Left lung (tissue), 10 donors: ENCODE results near the gene NEO1. TPM values are rescaled to one million over a fixed set of nuclear protein-coding genes. Genes with fewer than 3 reads are reported as not detected.
A peak's percentile ranks its signal among the peaks of the same experiment; 100 is the strongest.

Experiments used
- ATAC-seq: fragments of 200-7000 bp; cut with Tn5 transposase; one replicate; pipeline ENCODE4 v1.9.1; 2020; ENCODE audit warnings: moderate library complexity
- DNase-seq, 4 donors: peaks; one replicate each; pipeline ENCODE4 v3.0.0-alpha.2; 2013 to 2020
- H3K27ac ChIP-seq, 2 donors: fragments of 200-600 bp; sonication (generic) in 1 of 2; one replicate each; pipeline versions ENCODE4 v1.5.0 to v1.8.0; 2020 to 2021
- H3K27me3 ChIP-seq, 2 donors: fragments of 200-600 bp; sonication (generic) in 1 of 2; one replicate each; pipeline versions ENCODE4 v1.5.0 to v1.8.0; 2020 to 2021
- H3K36me3 ChIP-seq, 2 donors: fragments of 200-600 bp; sonication (generic) in 1 of 2; one replicate each; pipeline versions ENCODE4 v1.5.0 to v1.8.0; 2020 to 2021
- H3K4me1 ChIP-seq, 2 donors: fragments of 200-600 bp; one replicate each; pipeline ENCODE4 v1.8.0; 2021
- H3K4me3 ChIP-seq, 2 donors: fragments of 200-600 bp; sonication (generic) in 1 of 2; one replicate each; pipeline versions ENCODE4 v1.5.0 to v1.8.0; 2020 to 2021; ENCODE audit warnings: mild to moderate bottlenecking in 1 of 2
- H3K9me3 ChIP-seq, 2 donors: fragments of 200-600 bp; sonication (generic) in 1 of 2; one replicate each; pipeline versions ENCODE4 v1.5.0 to v1.8.0; 2020 to 2021
- intact Hi-C, 2 donors: fragments of 100-400 bp; cut with DNase I; formaldehyde crosslinking; loops; one replicate each; pipeline versions ENCODE4 v1.11.2 to v1.14.2; 2022
- polyA plus RNA-seq, 6 donors: library from polyadenylated mRNA; unstranded; fragments of 120-200 nt; gene quantifications; one replicate each; pipeline ENCODE4 v1.2.1, GENCODE V29; 2013; ENCODE audit not compliant: insufficient read length in 6 of 6
- total RNA-seq, 2 donors: library from RNA; stranded (reverse); fragmentation: NEBNext Ultra II Directional; extraction: Animal tissue kit (Norgen Biotek cat#: 25700); gene quantifications; one replicate each; pipeline ENCODE4 v1.2.1, GENCODE V29; 2021
- TF ChIP-seq, protein P1 (sequence below), 2 donors: fragments of 200-600 bp; sonication (generic) in 1 of 2; IDR thresholded peaks; one replicate each; pipeline versions ENCODE4 v1.5.0 to v1.8.0; 2021; ENCODE audit warnings: antibody characterized with exemption in 2 of 2
- donor health status: DM: no; HTN: yes; CAD: no.
- donor health status: DM: no; HTN: no; CAD: no.

NEO1 gene
- total and polyA plus RNA-seq, 8 donors, result 30.1 to 155 (median 110) TPM

DNA sequence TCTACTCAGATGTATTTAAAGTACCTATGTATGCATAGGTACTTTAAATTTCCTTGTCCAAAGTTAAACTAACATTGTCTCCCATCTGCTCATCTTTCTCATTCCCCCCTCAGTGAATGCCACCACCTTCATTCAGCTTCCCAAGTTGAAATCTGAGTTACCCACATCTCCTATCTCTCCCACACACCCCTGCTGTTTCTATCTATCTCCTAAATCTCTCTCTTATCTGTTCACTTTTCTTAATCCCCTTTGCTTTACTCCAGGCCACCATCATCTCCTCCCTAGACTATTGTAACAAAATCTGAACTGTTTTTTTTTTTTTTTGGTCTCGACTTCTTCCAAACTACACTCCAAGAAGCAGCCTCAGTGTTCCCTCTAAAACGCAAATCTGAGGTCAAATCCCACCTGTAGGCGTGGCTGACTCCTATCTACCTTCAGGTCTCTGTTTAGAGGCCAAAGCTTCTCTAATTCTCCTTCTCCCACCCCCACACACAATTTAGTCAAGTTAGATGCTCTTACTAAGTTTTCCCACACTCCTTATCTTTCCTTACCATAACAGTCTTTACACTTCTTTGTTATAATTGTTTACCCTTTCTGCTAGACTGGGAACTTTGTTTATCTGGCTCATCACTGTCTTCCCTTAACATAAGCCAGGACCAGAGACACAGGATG, 3.5 kb upstream of the NEO1 start:
- TF ChIP-seq, protein P1, sequence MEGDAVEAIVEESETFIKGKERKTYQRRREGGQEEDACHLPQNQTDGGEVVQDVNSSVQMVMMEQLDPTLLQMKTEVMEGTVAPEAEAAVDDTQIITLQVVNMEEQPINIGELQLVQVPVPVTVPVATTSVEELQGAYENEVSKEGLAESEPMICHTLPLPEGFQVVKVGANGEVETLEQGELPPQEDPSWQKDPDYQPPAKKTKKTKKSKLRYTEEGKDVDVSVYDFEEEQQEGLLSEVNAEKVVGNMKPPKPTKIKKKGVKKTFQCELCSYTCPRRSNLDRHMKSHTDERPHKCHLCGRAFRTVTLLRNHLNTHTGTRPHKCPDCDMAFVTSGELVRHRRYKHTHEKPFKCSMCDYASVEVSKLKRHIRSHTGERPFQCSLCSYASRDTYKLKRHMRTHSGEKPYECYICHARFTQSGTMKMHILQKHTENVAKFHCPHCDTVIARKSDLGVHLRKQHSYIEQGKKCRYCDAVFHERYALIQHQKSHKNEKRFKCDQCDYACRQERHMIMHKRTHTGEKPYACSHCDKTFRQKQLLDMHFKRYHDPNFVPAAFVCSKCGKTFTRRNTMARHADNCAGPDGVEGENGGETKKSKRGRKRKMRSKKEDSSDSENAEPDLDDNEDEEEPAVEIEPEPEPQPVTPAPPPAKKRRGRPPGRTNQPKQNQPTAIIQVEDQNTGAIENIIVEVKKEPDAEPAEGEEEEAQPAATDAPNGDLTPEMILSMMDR (IDR thresholded peaks at IDR 0.05), result no peak
- ATAC-seq (no peak), DNase-seq (no peak)
- peaks cover 0 to 17% of the 10 kb centered on the region in 2 donors for H3K4me1 ChIP-seq
- H3K27ac ChIP-seq, result no peak overlapping the region
- H3K36me3 ChIP-seq, result no peaks in the 10 kb centered on the region
- intact Hi-C loops, result no loop called here
- peaks cover 0 to 60% of the 10 kb centered on the region in 2 donors for H3K27me3 ChIP-seq
- no peaks in the 10 kb centered on the region for H3K9me3 ChIP-seq
- no peak overlapping the region for H3K4me3 ChIP-seq

DNA sequence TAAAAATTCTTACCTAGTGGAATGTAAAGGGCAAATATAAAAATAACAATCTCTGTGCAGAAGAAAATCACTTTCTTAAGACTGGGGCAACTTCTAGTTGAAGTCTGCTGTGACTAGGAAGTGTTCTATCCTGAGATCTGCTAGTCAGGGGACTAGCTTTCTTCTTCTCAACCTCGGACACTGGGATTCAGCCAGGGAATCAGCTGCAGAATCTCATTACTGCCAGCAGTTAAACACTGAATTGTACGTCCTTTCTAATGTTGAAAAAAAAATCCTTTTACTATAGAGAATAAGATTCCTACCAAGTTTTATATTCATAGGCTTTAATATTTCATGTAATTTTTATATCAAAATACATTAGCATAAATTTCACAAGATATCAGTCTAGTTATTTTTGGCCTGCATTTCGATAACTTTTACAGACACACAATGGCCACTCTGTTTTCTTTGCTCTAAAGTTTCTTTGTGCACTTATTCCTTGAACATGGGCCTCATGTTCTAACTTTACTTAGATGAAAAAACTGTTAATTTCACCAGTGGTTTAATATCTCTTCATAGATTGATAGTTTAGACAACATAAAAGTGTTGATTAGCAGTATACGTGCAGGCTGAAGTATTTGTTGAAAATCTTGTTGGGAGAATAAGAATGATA, 2.6 kb upstream of the NEO1 start:
- TF ChIP-seq, protein P1 (IDR thresholded peaks at IDR 0.05), result no peak
- DNase-seq, result no peak
- intact Hi-C loops, result no loop called here
- H3K9me3 ChIP-seq, result no peaks in the 10 kb centered on the region
- H3K27ac ChIP-seq, result no peak overlapping the region
- H3K27me3 ChIP-seq, result peaks cover 0 to 69% of the 10 kb centered on the region in 2 donors
- H3K4me1 ChIP-seq, result peaks cover 0 to 22% of the 10 kb centered on the region in 2 donors
- no peak for ATAC-seq
- no peaks in the 10 kb centered on the region for H3K36me3 ChIP-seq
- H3K4me3 ChIP-seq, result no peak overlapping the region

GRCh38 chr15:73050561-73051295, 1.5 kb upstream of the NEO1 start:
- no peak for ATAC-seq
- Histone ChIP-seq H3K27me3 (peaks cover 0 to 79% of the 10 kb centered on the region in 2 donors), H3K36me3 (no peaks in the 10 kb centered on the region), H3K9me3 (no peaks in the 10 kb centered on the region), H3K27ac (peak overlapping the region in 1 of 2 donors; percentile 84), H3K4me1 (peaks cover 0 to 22% of the 10 kb centered on the region in 2 donors), H3K4me3 (peak overlapping the region in 1 of 2 donors; percentile 62)
- intact Hi-C loops, result no loop called here
- DNase-seq, result no peak
- TF ChIP-seq, protein P1 (IDR thresholded peaks at IDR 0.05), result no peak

GRCh38 chr15:73051391-73051806, 864 bp upstream of the NEO1 start:
- peaks cover 0 to 22% of the 10 kb centered on the region in 2 donors for H3K4me1 ChIP-seq
- H3K27me3 ChIP-seq, result peaks cover 0 to 85% of the 10 kb centered on the region in 2 donors
- TF ChIP-seq, protein P1 (IDR thresholded peaks at IDR 0.05), result no peak
- intact Hi-C loops, result no loop called here
- peak overlapping the region; percentile 59 to 62 for H3K4me3 ChIP-seq
- no peaks in the 10 kb centered on the region for H3K9me3 ChIP-seq
- no peaks in the 10 kb centered on the region for H3K36me3 ChIP-seq
- peak; percentile 51 for ATAC-seq
- H3K27ac ChIP-seq, result peak overlapping the region; percentile 84 to 85
- DNase-seq, result peak in 2 of 4 donors; percentile 45 to 85
